Activated CD8-positive, alpha-beta memory T cell treated with anti-CD3 and anti-CD28 coated beads, Interleukin-2, amount 10 ng/mL, durations not matched to agents 7 days and 5 days (primary cell): ENCODE results near the gene TEN1. TPM values are rescaled to one million over a fixed set of nuclear protein-coding genes. Genes with fewer than 3 reads are reported as not detected.
"Not testable (repeated sequence)": the region's sequence is repeated elsewhere in the genome, so short reads cannot be mapped to it uniquely, and the experiment has no call there.

Source experiments
- ATAC-seq: fragments of 150-1000 bp; cut with Tn5 transposase; one replicate; pipeline ENCODE4 v1.10.0; 2021; ENCODE audit warnings: moderate library complexity
- CTCF ChIA-PET: fragments of 350-600 bp; sonication (Branson Sonifier 250); formaldehyde crosslinking; loops from one replicate; lab custom pipeline; 2021; ENCODE audit warnings: antibody characterized with exemption; lab: Charles Lee
- DNase-seq: peaks from one replicate; pipeline ENCODE4 v3.0.0-alpha.2; 2020
- H3K27ac Mint-ChIP-seq: one replicate; pipeline ENCODE4 v1.8.0; 2021; ENCODE audit warnings: mild to moderate bottlenecking, mixed read lengths
- H3K27me3 Mint-ChIP-seq: one replicate; pipeline ENCODE4 v1.8.0; 2021; ENCODE audit warnings: mixed read lengths
- H3K36me3 Mint-ChIP-seq: one replicate; pipeline ENCODE4 v1.8.0; 2021; ENCODE audit warnings: mild to moderate bottlenecking, mixed read lengths
- H3K4me1 Mint-ChIP-seq: one replicate; pipeline ENCODE4 v1.8.0; 2021; ENCODE audit warnings: mixed read lengths
- H3K4me3 Mint-ChIP-seq: one replicate; pipeline ENCODE4 v1.8.0; 2021; ENCODE audit warnings: mild to moderate bottlenecking, moderate library complexity, mixed read lengths
- H3K9me3 Mint-ChIP-seq: one replicate; pipeline ENCODE4 v1.8.0; 2022; ENCODE audit warnings: low read depth, mixed read lengths
- total RNA-seq, 2 experiments: library from RNA; stranded (reverse); gene quantifications; one replicate each; pipeline ENCODE4 v1.2.3, GENCODE V29; 2021

TEN1 gene
- total RNA-seq, 2 experiments from 2014 or later, result 13.3 to 15.1 TPM

DNA sequence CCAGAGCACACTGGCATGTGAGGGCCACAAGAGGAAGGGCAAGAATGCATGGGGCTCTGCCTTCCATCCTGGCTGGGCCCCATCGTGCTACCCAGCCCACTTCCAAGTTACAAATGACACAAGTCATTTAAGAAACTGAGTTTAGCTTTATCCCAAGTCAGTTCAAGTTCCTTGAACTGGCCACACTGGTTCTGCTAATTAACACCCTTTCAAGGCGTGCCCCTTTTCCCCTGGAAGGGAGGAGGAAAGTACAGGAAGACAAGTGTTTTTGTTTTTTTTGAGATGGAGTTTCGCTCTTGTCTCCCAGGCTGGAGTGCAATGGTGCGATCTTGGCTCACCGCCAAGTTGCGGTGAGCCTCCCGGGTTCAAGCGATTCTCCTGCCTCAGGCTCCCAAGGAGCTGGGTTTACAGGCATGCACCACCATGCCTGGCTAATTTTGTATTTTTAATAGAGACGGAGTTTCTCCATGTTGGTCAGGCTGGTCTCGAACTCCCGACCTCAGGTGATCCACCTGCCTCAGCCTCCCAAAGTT lies 65.5 kb downstream of the TEN1 start:
- H3K27ac Mint-ChIP-seq, H3K27me3 Mint-ChIP-seq, H3K4me1 Mint-ChIP-seq, H3K9me3 Mint-ChIP-seq, H3K4me3 Mint-ChIP-seq, DNase-seq, ATAC-seq, CTCF ChIA-PET: not testable (repeated sequence)
- H3K36me3 Mint-ChIP-seq, result peaks cover 50% of the 10 kb centered on the region

DNA sequence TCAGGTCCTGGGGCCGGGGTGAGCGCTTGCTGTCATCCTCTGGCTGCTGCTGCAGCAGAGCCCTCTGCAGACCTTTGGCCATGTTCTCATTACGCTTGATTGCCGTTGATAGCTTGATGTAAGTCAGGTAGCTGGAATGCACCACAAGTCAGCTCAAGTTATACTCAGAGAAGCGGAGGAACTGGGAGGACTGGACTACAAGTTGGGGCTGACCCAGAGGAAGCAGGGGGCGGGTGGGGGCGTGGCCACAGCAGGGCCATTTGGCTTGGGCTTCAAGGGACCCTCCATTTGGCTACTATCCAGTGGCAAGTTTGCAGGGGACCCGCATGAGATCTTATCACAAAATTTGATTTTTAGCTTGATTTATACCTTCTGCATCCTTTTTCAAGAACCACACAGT lies 67.0 kb downstream of the TEN1 start:
- Mint-ChIP-seq H3K36me3 (peaks cover 48% of the 10 kb centered on the region), H3K9me3 (no peaks in the 10 kb centered on the region), H3K4me3 (no peak overlapping the region), H3K27me3 (no peaks in the 10 kb centered on the region), H3K4me1 (no peaks in the 10 kb centered on the region), H3K27ac (no peak overlapping the region)
- DNase-seq, result no peak
- ATAC-seq, result no peak
- CTCF ChIA-PET, result interaction anchor here (0.6 to 2.1 kb wide), 2 partner anchors 32 to 72 kb away, joined by 3 to 8 read pairs; no protein-coding TSS in a partner anchor

GRCh38 chr17:76048025-76048605 lies 69.1 kb downstream of the TEN1 start:
- ATAC-seq (no peak), DNase-seq (no peak)
- CTCF ChIA-PET, result interaction anchor here (1.2 kb wide), 1 partner anchor 232 kb away, joined by 4 read pairs; no protein-coding TSS in a partner anchor
- Mint-ChIP-seq H3K27ac (no peak overlapping the region), H3K9me3 (no peaks in the 10 kb centered on the region), H3K36me3 (peaks cover 43% of the 10 kb centered on the region), H3K4me3 (no peak overlapping the region), H3K27me3 (no peaks in the 10 kb centered on the region), H3K4me1 (no peaks in the 10 kb centered on the region)

DNA sequence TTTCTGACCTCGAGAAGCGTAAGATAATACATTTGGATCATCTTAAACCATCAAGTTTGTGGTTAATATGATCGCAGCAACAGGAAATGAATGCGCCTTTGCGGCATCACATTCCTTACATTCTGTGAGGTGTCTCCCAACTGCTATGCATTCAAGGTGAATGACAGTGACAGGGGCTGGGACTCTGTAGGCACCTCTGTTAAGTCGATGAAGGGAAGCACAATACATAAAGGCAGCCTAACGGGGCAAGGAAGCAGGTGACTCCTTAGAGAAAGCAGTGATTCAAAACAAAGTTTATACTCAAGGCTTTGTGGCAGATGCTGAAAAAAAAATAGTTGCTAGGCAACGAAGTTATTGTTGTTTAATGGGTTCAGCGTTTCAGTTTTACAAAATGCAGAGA lies 69.7 kb downstream of the TEN1 start:
- Mint-ChIP-seq H3K27ac (no peak overlapping the region), H3K9me3 (no peaks in the 10 kb centered on the region), H3K4me3 (no peak overlapping the region), H3K36me3 (peaks cover 41% of the 10 kb centered on the region), H3K4me1 (peaks cover 3% of the 10 kb centered on the region), H3K27me3 (no peaks in the 10 kb centered on the region)
- ATAC-seq (no peak), DNase-seq (no peak)
- CTCF ChIA-PET, result no interaction called here

DNA sequence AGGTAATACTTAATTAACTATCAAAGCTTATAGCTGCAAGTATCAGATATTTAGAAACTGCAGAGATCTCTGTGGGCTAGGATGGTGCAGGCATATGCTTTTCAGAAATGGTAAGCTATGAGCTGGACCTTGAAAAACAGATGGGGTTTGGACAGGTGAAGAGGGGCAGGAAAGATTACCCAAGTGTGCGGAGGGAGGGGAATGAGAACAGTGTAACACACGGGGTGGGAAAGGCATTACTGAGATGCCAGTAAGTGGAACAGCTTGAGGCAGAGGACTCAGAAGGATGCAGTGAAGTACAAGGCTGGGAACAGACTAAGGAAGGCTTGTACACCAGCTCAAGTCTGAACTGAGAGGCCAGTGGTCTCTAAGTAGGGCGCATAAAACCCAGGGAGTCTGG lies 70.2 kb downstream of the TEN1 start:
- ATAC-seq, result no peak
- DNase-seq, result no peak
- CTCF ChIA-PET, result interaction anchor here (0.7 kb wide), 1 partner anchor 68 kb away, joined by 3 read pairs; no protein-coding TSS in a partner anchor
- Mint-ChIP-seq H3K4me3 (no peak overlapping the region), H3K4me1 (peaks cover 5% of the 10 kb centered on the region), H3K27ac (no peak overlapping the region), H3K36me3 (peaks cover 41% of the 10 kb centered on the region), H3K9me3 (no peaks in the 10 kb centered on the region), H3K27me3 (no peaks in the 10 kb centered on the region)

DNA sequence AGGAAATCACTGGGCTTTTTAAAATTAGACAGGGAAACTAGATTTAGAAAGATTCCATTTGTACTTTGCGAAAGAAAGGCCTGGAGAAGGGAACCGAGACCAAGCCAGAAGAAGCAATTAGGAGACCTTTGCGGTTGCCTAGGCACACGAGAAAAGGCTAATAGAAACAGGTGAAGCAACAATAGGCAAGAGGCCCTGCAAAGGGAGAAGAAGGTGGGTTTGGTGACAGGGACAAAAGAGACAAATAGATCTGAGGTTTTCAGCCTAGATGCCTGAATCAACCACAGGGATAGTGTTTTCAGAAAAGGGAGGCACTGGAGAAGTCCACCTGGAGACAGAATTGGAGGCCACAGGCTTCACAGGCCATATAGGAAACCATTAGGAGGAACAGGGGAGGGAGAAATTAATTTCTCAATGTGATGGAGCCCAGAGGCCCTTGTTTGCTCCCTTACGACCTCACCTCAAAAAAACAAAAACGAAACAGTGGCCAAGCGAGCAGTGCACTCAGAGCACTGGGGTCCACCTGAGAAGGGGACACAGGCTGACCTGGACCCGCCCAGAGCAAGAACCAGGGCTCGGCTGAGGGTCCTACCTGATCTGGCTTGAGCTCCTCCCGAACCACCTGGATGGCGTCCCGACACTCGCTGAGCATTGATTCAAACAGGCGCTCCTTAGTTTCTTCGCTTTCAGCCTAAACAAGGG lies 70.9 kb downstream of the TEN1 start:
- DNase-seq, result no peak
- no peaks in the 10 kb centered on the region for H3K9me3 Mint-ChIP-seq
- CTCF ChIA-PET, result interaction anchor here (0.7 to 2.0 kb wide), 2 partner anchors 36 to 68 kb away, joined by 3 to 10 read pairs; no protein-coding TSS in a partner anchor
- no peak for ATAC-seq
- H3K4me3 Mint-ChIP-seq, result no peak overlapping the region
- no peak overlapping the region for H3K27ac Mint-ChIP-seq
- peaks cover 35% of the 10 kb centered on the region for H3K36me3 Mint-ChIP-seq
- H3K4me1 Mint-ChIP-seq, result peaks cover 5% of the 10 kb centered on the region
- H3K27me3 Mint-ChIP-seq, result no peaks in the 10 kb centered on the region

Other genes with a start within 250 kb of the TEN1 start
- 10 to 100 TPM; 46.1 to 53.7 TPM for gene GALK1, start 214.0 kb upstream of the TEN1 start, total RNA-seq
- gene UNK, start 194.4 kb upstream of the TEN1 start, total RNA-seq, result 10 to 100 TPM; 32.8 to 33.1 TPM
- gene UNC13D, start 134.8 kb upstream of the TEN1 start, total RNA-seq, result 100 to 1,000 TPM; 212 to 218 TPM
- gene WBP2, start 123.9 kb upstream of the TEN1 start, total RNA-seq, result 10 to 100 TPM; 71.3 to 79.1 TPM
- 10 to 100 TPM; 13.4 to 24.3 TPM for gene TRIM47, start 100.7 kb upstream of the TEN1 start, total RNA-seq
- 10 to 100 TPM; 33.3 to 33.6 TPM for gene TRIM65, start 82.3 kb upstream of the TEN1 start, total RNA-seq
- gene MRPL38, start 74.4 kb upstream of the TEN1 start, total RNA-seq, result 100 to 1,000 TPM; 115 to 139 TPM
- gene FBF1, start 38.2 kb upstream of the TEN1 start, total RNA-seq, result 10 to 100 TPM; 26.6 to 36.7 TPM
- 10 to 100 TPM; 28.8 to 33.8 TPM for gene ACOX1, start 74 bp upstream of the TEN1 start, total RNA-seq
- 1 to 10 TPM; 6.3 to 7.0 TPM for gene CDK3, start 21.6 kb downstream of the TEN1 start, total RNA-seq
- under 1 TPM in 1 of 2 experiments, not detected in 1; 0.03 TPM for gene EVPL, start 48.1 kb downstream of the TEN1 start, total RNA-seq
- gene SRP68, start 93.3 kb downstream of the TEN1 start, total RNA-seq, result 100 to 1,000 TPM in 1 of 2 experiments, 10 to 100 TPM in 1; 92.0 to 116 TPM
- gene GALR2, start 95.5 kb downstream of the TEN1 start, total RNA-seq, result under 1 TPM; 0.29 to 0.47 TPM
- gene ZACN, start 99.9 kb downstream of the TEN1 start, total RNA-seq, result under 1 TPM; 0.26 to 0.87 TPM
- gene EXOC7, start 124.5 kb downstream of the TEN1 start, total RNA-seq, result 100 to 1,000 TPM; 132 to 137 TPM
- gene FOXJ1, start 162.0 kb downstream of the TEN1 start, total RNA-seq, result under 1 TPM in 1 of 2 experiments, not detected in 1; 0.55 TPM